Measurements from ENCODE around the gene TTLL12.

TTLL12 gene

GRCh38 chr22:43198126-43198525, 11.2 kb upstream of the TTLL12 start:
- no peak for DNase-seq

DNA sequence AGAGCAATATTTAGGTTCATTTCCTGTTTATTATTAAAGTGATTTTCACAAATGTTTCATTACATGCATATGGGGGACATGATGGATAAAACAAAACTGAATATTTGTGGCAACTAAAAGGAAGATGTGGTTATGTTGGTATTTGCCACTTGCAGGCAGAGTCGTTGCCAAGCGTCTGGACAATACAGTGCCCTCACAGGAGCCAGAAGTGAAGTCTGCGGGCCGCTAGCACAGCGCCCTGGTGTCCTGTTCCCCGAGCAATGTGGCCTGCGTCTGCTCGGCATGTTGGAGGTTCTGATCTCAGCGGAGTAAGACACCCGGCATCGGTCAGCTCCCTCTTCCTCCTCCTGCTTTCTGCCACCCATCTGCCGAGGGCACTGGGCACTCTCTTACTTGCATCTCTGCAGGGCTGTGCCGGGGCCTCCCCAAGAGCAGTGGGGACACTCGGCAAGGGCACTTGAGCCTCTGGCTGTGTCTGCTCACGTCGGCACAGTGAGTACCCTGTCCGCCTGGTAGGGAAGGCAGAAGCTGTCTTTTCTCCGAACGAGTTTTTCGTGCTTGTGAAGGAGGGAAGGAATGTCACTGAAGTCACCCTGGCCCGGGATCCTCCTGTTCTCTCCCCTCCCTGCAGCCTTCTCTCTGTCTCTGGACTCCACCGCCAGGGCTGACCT, 10.5 kb upstream of the TTLL12 start:
- DNase-seq = no peak

DNA sequence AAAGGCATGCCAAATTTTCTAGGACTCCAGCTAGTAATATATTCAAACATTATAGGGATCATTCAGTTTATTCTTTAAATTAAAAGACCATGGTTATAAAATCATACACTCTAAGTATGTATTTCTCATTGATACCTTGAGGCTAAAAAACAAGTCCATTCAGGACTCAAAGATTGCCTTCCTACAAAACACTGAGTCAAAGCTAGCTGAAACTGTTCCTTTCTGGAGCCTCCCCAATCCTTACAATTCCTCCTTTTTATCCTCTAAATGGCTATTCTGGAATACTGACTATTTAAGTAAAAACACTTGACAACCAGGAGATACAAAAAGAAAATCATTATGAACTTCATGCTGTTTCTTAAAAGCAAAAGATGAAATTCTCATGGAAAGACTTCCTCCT, 4.9 kb upstream of the TTLL12 start:
- DNase-seq = no peak

DNA sequence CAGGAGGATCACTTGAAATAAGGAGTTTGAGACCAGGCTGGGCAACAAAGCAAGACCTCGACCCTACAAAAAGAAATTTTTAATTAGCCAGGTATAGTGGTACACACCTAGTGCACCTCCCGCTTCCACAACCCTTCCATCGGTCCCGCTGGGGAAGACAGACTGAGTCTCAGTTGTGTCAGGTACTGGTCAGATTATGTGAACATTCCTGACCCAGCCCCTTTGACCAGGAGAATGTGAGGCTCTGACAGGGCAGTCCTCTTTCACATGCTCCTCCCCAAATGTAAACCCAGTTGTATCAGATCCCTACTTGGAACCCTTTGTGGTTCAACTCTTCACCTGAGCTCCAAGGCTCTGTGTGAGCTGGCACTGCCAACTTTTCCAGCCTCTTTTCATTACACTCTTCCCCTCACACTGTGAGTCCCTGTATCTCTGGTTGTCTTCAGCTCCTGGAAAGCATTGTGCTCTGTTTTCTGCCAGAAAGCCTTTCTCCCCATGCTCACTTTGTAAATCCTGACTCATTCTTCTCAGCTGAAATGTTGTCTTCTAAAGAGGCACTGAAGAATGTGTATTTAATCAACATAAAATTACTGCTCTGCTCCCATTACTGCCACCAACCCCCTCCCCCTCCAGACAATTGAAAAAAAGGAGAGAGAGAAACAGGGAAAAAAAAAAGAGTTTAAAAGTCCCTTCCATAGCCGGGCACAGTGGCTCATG, 2.1 kb upstream of the TTLL12 start:
- DNase-seq = no peak

DNA sequence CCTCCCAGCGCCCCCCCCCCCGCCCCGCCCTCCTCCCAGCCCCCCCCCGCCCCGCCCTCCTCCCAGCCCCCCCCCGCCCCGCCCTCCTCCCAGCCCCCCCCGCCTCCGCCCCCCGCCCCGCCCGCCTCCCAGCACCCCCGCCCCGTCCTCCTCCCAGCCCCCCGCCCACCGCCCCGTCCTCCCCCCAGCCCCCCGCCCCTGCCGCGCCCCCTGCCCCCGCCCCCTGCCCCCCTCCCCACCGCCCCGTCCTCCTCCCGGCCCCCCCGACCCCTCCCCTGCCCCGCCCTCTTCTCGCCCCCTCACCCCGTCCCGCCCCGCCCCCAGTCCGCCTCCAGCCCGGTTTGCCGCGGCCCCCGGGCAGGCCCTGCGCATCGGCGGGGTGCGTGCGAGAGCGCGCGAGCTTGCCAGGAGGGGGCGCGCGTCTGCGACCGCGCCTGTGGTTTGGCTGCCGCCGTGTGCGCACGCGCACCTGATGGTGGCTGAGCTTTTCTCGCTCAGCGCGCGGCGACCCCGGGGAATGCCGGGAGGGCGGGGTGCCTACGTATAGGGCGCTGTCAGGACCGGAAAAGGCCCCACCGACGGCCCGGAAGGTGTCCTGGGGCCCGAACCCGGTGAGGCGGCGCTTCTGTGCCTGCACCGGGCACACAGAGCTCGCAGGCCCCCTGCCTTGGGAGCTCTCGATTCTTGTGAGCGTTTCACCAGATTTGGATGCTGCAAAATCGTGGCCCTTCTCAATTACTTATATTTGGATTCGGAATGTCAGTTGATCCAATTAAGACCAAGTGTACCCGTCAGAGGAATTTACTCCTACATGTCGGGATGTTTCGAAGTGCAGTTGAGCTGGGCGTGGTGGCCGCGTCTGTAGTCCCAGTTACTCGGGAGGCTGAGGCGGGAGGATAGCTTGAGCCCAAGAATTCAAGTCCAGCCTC, 501 bp upstream of the TTLL12 start:
- DNase-seq = peak; percentile 80 to 90

DNA sequence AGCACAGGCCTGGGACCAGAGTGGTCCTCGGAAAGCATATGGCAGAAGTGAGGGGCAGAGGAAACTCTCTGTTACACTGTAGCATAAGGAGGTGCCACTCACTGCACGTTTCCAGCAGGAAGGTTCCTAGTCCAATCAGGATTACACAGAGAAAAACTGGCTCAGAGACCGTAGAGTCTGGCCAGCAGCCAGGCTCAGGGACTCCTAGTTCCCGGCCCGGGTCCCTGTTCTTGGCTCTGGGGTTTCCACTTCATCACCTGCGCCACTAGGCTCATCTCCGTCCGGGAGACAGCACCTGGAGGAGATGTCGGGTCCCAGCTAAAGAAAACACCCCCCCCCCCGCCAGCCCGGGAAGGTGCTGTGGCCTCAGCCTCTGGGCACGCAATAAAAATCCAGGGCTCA, 1.1 kb downstream of the TTLL12 start:
- DNase-seq = no peak

DNA sequence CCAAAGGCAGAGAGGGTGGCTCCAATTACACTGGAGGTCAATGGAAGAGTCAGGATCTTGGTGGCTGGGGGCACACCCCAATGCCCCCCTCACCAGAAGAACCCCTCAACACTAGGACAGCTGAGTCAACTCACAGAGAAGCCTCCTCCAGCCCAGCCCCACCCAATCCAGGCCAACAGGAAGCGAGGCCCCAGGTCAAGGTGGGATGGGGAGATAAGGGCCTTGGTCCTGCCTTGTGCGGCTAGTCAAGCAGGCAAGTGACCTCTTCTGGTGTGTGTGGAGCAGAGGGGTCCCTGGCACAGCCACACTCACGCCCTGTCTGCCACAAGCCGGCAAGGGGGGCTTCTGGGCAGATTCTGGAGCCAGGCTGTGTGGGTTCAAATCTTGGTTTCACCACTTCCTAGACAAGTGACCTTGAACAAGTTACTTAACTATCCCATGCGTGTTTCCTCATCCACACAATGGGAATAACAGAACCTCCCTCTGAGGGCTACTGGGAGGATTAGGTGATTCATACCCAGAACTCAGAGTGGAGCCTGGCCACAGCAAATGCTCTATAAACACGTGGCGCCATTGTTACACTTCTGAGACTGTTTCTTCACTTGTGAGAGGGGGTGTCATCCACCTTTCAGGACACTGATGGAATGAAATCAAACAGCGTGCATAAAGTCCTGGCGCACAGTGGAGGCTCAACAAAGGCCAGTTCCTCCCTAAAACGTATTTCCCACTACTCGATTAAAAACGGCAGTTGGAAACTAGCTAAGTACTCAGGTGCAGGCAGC, 3.2 kb downstream of the TTLL12 start:
- DNase-seq = no peak

- no peak for DNase-seq
Measured at GRCh38 chr22:43182726-43183125, 4.2 kb downstream of the TTLL12 start.

DNA sequence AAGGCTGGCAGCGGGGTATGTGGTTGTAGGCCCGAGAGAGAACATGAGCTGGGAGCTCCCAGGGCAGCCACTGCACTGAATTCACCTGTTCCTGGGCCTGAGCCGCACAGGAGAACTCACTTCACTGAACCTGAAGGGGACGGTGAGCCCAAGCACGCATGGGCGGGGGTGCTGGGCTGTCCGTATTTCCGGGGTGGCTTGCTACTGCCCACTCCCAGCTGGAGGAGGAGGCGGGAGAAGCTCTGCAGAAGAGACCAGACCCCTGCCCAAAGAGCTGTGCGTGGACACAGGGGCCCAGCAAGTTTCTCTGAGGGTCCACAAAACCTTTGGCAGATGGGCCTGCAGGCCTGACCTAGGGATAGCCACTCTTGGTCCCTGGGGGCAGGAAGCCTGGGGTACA, 4.8 kb downstream of the TTLL12 start:
- no peak for DNase-seq

DNA sequence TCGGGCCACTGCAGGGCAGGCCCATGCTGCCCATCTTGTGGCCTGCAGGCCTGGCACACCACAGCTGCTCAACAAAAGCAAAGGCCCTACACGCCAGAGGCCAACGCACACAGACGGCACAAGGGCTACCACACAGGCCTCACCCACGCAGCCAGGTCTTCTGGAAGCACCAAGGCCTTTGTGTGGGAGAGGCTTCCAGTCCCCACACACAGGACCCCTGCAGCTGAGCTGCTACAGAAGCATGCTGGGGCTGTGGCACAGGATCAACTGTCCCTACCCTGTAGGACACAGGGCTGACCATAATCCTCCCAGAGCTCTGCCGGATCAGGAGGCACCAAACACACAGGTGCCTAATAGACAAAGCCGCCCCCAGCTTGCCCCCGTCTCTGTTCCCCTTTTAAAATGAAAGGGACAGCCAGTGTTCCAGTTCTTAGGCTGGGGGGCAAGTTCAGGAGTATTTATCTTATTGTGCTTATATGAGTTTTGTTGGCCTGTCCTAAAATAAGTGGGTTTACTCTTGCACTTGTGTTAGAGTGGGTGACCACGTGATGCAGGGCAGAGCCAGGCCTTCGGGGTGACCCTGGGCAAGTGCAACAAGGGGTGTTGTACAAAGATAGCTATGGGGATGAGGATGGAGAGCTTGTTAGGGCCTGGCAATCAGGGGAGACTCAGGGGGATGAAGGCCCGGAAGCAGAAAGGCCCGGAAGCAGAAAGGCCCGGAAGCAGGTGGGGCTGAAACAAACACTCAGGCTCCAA, 5.4 kb downstream of the TTLL12 start:
- DNase-seq = no peak

GRCh38 chr22:43180670-43181069, 6.3 kb downstream of the TTLL12 start:
- DNase-seq = no peak

GRCh38 chr22:43179911-43180195, 7.1 kb downstream of the TTLL12 start:
- DNase-seq = no peak

- DNase-seq = no peak
Measured at GRCh38 chr22:43179146-43179910, 7.6 kb downstream of the TTLL12 start.

GRCh38 chr22:43177479-43177878, 9.5 kb downstream of the TTLL12 start:
- no peak for DNase-seq

GRCh38 chr22:43176090-43176489, 10.8 kb downstream of the TTLL12 start:
- no peak for DNase-seq

DNA sequence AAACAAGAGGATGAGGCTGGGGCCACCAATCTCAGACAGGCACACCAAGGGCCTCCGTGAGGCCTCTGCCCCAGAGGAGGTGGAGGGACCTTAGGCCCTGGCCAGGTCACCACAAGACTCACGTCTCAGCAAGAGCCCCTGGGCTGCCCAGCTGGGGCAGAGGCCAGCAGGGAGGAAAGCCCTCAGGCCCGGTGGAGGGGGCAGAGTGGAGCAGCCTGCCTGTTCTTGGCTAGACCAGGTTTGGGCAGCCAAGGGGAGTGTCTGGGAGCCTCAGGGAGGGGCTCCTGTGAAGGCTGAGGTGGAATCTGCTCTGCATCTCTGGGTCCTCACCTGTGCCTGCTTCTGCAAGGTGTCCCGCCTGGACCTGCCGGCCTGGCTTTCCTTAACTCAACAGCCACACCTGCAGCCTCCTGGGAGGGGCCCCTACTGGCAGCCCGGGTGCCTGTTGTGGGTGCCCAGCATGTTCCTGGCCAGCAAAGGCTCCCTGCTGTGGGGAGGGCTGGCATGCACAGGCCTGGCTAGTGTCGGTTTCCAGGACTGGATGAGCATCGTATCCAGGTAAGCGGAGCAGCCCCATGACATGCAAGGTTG, 11.9 kb downstream of the TTLL12 start:
- no peak for DNase-seq

GRCh38 chr22:43173976-43174720, 12.8 kb downstream of the TTLL12 start:
- DNase-seq = no peak

GRCh38 chr22:43173566-43173965, 13.4 kb downstream of the TTLL12 start:
- DNase-seq = no peak

- no peak for DNase-seq
Measured at GRCh38 chr22:43172191-43172590, 14.7 kb downstream of the TTLL12 start.

GRCh38 chr22:43171607-43172006, 15.3 kb downstream of the TTLL12 start:
- DNase-seq = no peak
